MV-4-11 (cell line): Measurements from ENCODE around the gene TMC4.

Experiments used
- DNase-seq: peaks from one replicate; lab custom pipeline; 2025; lab: John Stamatoyannopoulos, UW

The TMC4 gene

DNA sequence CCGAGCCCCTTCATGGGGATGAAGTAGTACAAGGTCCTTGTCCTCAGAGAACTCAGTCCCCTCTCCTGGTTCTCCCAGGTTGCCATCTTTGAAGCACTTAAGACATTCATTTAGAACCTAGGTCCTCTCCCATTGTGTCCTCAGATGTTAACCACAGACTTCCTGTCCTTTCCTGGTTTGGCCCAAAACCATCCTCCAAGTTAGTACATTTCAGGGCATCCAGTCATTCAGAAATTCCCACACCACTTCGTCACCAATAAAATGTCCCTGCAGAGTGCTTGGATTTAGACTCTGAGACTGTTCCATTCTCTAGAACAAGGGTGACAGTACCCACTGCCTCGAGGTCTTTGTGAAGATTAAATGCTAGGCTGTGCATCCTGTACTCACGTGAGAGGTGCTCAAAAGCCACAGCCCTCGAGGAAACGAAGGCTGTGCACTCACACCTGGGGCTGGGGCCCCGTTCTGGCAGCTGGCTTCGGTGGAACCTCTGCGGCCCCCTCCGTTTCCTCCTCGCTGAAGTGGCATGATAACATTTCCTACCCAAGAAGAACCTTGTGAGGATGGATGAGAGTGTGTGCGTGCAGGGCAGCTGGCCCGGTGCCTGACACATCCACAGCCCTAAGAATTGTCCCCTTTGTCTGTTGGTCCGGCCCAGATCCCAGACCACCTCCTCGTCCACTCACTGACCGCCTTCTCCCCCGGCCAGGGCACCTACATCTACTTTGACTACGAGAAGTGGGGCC lies 18.2 kb downstream of the TMC4 start:
- no peak for DNase-seq

DNA sequence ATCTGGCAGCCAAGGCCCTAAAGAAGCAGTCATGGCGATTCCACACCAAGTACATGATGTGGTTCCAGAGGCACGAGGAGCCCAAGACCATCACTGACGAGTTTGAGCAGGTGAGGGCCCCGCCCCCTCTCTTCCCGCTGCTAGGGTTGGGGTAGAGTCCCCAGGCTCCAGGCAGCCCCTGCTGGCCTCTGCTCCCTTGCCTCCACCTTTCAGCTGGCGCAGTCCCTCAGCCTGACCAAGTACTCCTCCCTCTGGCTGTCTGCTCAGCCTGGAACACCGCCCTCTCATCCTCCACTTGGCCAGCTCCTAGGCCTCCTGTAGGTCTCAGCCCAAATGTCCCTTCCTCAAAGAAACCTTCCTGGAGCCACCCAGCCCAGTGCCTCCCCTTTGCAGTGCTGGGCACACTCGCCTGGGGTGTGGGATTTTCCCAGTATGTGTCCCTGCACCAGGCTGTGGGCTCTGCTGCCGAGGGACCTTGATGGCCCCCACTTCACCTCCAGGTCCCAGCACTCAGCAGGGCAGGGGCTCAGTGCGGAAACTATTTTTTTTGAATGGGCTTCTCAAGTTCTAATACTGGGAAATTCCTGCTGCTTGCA lies 19.1 kb downstream of the TMC4 start:
- DNase-seq: no peak

DNA sequence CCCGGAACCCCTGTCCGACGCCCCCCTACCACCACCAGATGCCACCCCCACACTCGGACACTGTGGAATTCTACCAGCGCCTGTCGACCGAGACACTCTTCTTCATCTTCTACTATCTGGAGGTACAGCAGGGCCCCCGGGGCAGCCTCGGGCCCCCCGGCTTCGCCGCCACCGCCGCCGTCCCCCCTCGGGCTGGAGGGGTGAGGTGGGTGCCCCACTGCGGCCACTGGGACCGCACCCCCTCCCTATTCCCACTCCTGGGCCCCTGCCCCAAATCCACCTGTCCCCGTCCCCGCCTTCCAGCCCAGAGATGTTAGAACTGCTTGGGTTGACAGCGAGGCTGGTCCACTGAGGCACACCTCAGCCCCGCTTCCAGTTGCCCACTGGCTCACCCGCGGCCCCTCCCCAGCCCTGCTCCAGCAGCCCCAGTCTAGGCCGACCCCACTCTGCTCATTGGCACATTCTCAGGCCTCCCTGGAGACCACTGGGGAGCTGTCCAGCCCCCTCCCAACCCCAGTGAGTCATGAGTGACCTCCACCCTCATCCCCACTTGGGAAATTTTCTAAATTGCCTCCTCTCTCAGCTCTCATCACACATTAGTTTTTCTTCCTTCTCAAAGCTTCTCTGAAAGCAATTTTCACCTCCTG lies 20.0 kb downstream of the TMC4 start:
- no peak for DNase-seq

DNA sequence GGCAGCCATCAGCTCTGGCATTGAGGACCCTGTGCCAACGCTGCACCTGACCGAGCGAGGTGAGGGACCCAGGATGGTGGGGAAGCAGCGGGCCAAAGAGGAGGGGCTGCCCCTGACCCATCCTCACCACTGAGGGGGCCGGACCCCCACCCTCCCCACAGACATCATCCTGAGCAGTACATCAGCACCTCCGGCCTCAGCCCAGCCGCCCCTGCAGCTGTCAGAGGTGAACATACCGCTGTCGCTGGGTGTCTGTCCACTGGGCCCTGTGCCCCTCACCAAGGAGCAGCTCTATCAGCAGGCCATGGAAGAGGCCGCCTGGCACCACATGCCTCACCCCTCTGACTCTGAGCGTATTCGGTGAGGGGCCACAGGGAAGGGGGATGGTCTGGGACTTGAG lies 20.7 kb downstream of the TMC4 start:
- DNase-seq: no peak

DNA sequence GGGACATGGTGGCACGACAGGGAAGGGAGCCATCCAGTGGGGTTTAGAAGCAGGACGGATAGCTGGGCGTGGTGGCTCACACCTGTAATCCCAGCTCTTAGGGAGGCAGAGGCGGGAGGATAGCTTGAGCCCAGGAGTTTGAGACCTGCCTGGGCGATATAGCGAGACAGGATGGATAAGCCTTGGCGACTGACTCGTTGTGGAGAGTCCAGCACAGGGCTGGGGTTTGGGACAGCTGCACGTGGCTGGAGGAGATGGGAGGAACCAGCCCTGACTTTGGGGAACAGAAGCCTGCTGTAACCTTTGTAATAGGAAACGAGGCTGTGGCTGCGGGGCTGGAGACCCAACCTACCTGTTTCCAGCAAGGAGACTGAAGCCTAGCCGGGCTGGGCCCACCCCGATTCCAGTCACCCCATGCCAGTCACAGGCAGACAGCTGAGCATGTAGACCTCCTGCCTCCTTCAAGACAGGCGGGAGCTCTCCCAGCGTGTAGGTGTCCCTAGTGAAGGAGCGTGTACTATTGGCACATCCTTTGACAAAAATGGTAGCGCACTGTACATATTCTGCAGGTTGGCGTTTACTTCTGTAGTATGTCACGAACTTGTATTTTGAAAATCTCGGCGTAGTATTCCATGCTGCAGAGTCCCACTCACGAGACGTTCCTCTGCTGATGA lies 21.5 kb downstream of the TMC4 start:
- DNase-seq: no peak

DNA sequence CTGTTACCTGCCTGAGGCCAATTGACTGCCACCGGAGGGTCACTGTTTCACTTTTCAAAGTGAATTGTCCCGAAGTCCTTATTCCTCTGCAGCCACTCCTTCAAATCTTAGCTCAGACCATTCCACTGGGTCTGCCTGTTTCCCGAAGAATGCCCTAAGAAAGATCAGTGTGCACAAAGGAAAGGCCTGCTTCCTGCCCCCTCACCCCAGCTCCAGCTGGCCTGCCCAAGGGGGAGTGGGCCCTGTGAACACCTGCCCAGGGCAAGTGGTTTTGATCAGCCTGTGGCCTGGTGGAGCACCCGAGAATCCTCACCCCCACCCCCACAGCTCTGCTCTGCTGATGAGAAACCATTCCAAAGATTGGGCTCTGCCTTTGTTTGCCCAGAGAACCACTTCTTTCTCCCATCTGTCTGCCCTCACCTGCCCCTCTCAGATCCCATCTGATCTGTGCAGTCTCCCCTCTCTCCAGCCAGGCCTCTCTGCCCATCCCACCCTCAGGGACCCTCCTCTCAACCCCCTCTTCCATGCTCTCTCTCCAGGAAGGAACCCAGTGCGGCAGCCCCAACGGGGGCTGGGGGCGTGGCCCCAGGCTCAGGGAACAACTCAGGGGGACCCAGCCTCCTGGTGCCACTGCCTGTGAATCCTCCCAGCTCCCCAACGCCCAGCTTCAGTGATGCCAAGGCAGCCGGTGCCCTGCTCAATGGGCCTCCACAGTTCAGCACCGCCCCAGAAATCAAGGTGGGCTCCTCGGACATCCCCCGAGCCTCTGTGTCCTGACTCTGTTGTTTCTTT lies 23.7 kb downstream of the TMC4 start:
- DNase-seq: no peak

DNA sequence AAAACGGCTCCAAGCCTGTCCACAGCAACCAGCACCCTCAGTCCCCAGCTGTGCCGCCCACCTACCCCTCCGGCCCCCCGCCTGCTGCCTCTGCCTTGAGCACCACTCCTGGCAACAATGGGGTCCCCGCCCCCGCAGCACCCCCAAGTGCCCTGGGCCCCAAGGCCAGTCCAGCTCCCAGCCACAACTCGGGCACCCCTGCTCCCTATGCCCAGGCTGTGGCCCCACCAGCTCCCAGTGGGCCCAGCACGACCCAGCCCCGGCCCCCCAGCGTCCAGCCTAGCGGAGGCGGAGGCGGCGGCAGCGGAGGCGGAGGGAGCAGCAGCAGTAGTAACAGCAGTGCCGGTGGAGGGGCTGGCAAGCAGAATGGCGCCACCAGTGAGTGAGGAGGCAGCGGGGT lies 24.8 kb downstream of the TMC4 start:
- no peak for DNase-seq

DNA sequence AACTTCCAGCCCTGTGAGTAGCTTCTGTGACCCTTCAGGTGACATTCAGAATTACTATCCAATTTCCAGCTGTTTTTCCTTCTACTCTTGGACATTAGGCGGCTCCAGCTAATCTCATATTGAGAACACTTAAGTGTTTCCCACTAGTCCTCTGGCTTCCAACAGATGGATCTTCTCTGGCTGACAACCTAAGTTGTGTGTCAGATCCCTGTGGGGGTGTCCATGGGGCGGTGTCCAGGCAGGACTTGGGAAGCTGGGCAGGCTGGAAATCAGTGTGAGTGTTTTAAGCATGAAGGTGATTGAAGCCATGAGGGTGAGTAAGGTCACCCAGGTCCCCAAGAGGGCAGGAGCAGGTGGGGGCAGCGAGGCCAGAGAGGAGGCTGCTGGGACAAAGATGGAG lies 25.3 kb downstream of the TMC4 start:
- DNase-seq: no peak

DNA sequence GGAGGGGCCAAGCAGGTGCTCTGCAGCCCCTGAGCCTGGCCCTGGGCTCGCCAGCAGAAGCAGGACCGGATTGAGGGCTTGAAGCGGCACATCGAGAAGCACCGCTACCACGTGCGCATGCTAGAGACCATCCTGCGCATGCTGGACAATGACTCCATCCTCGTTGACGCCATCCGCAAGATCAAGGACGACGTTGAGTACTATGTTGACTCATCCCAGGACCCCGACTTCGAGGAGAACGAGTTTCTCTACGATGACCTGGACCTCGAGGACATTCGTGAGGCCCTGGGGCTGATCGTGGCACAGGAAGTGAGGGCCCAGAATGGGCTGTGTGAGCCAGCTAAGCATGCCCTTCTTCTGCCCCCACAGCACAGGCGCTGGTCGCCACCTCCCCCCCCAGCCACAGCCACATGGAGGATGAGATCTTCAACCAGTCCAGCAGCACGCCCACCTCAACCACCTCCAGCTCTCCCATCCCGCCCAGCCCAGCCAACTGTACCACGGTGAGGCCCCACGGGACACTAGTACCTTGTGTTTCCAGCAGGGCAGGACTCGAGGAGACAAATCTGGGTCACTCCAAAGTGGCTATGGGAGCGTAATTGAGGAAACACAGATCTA lies 27.3 kb downstream of the TMC4 start:
- DNase-seq: no peak

DNA sequence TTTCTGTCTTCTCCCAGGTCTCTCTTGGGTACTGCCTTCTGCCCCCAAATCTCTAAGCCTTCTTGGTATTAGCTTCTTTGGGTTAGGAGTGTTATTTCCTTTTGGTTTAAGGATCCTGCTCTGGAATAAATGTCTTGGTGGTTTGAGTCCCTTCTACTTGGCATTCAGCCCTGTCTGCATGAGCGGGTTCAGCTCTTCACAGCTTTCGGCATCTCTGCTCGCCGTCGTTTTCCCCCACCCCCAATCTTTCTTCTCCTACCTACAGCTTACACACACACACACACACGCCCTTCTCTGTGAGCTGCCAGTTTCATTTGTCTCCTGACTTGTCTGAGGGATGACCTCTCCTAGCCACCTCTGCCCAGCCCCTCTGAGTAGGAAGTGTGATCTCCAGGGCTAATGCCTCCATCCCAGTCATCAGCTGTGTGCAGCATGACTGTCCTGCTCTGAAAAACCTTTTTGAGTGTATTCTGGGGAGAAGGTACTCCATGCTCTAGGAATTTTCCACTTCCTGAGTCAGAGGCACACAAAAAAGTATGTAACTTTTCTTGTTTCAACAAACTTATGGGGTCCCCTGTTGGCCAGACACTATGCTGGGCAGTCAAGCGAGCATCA lies 30.7 kb downstream of the TMC4 start:
- DNase-seq: no peak

DNA sequence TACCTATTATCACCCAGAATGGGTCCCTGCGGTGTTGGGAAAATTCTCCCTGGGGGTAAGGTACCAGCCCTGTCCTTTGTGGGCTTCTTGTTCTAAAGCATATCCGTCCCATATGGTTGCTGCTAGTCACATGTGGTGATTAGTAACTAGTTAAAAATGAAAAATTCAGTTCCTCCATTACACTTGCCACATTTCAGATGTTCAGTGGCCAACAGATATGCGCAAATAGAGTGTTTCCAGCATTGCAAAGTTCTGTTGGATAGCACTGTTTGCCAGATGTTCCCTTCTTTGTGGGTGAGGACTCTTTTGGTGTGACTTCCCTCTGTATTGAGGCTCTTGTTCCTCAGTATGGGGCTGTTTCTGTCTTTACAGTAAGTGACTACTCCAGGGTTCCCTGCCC lies 31.6 kb downstream of the TMC4 start:
- DNase-seq: peak; percentile 38

DNA sequence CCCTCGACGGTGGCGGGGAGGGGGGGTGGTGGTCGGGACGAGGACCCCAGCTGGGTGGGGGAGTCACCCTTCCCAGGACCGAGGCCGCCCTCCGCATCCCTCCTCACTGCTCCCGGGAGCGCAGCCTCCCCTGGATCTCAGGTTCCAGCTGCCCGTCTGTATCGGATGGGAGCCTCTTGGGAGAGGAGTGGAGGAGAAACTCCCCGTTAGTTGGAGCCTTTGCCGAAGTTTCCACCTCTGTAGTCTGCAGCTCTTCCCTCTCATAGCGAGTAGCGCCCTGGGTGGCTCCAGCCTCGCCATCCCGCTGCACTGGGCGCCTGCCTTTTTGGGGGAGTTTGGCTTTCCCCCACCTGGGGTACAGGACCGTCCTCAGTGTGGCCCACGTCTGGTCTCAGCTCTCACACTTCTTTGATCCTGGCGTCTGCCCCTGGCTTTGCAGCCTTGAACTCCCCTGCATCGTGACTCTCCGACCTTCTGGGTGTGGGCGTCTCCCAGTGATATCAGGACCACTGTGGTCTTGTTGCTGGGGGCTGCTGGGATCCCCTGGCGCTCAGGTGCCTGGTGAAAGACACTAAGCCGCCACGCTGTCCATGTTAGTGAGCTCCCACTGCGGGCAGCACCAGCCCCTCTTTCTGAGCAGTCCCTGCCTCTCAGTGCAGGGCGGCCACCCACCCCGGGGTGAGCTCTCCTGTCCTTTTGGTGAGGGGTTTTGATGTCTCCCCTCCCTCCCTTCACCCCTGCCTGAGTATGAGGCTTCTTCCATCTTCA lies 34.3 kb downstream of the TMC4 start:
- no peak for DNase-seq

DNA sequence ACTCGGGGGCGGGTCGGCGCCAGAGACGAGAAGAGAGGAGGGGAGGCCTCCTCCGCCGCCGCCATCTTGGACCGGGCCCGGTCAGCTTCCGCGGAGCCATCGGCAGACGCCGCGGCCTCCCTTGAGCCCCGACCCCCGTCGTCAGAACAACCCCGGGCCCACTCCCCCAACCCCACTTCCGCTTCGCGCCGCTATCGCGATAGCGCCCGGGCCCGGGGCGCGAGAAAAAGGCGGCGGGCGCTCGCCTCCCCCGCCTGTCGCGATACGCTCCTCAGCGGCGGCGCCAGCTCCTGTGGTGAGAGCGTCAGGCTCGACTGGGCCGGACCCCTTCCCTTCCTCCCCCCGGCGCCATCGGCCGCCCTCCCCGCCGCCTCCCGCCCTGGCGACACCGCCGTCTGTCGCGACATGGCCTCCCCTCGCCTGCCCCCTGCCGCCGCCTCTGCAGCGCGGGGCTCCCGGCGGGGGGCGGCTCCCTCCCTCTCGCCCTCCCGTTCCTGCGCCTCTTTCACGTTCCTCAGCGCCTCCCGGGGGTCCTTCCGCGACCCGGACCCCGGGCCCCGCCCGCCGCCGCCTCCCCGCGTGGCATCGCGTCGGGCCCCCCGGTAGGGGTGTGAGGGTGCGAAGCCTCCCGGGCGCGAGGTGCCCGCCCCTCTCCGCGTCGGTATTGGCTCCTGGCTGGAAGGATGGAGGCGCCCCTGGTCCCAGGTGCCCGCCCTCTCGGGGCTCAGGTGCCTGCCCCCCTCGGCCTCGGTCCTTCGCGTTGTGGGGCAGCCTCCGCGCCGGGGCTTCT lies 35.1 kb downstream of the TMC4 start, which contains the start of gene CNOT3:
CNOT3 (plus strand) TSS at position 64 of the 790 bp plus-strand sequence. CDS start 5,217 bp downstream, outside the sequence.
- no peak for DNase-seq

DNA sequence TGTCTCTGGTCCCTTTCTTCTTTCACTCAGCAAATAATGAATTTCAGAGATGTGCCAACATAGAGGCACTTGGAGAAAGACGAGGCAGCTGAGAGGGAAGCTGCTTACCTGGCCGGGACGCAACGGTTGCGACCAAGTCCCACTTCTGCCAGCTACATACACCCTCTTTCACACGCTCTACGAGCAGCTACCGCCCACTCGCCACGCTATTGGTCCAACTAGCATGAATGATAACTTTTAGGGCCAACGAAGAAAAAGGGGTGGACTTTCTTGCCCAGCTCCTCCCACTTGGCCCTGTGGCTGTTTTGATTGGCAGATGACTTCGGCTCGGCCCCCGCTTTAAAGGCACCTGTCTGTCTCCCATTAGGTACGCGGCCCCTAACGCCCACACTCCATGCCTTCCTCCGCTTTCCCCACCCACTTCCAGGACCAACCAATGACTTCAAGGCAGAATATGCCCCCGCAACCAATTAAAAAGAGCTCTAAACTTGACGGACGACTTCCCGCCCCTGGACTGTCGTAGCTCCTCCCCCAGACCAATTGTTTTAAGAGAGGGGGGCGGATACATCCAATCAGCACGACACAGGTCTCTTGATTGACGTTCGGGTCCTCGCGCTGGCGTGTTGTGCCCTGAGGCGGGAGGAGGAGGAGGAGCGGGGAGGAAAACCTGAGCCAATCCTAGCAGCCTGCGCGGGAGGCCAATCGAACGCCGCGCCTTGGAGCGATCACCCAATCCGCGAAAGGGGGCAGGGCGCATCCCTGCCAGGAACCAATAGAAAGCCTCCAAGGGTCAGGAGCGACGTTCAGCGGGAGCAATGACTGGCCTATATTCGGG lies 35.9 kb downstream of the TMC4 start:
- peak; percentile 100 for DNase-seq

DNA sequence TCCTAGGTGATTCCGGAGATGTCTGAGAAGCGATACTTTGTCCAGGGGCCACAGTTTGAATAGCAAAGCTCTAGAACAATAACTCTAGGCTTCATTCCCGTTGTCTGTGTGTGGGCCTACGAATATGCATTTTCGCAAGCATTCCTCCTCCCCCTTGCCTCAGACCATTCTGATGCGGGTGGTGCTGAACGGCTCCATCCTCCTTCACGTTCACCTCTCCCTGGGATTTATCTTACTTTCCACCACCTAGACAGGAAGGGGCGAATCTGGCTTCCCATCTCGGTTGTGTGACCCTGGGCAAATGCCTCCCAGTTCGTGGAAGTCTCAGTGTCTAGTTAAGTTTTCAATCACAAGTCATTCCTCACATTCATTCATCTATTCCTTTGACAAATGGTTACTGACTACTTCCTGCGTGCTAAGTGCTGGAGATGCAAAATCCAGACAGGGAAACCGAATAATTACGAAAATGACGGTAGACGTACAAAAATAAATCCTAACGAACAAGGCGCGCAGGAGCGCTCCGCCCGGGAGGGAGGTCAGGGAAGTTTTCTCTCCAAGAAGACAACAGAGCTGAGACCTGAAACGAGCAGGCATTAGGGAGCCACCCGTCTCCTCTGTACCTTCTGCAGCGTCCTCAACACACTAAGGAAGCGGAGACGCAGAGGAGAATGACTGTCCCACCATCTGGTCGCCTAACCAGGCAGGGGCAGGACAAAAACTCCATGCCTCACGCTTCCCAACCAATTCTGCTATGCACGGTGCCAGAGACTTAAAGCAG lies 36.7 kb downstream of the TMC4 start:
- no peak for DNase-seq

DNA sequence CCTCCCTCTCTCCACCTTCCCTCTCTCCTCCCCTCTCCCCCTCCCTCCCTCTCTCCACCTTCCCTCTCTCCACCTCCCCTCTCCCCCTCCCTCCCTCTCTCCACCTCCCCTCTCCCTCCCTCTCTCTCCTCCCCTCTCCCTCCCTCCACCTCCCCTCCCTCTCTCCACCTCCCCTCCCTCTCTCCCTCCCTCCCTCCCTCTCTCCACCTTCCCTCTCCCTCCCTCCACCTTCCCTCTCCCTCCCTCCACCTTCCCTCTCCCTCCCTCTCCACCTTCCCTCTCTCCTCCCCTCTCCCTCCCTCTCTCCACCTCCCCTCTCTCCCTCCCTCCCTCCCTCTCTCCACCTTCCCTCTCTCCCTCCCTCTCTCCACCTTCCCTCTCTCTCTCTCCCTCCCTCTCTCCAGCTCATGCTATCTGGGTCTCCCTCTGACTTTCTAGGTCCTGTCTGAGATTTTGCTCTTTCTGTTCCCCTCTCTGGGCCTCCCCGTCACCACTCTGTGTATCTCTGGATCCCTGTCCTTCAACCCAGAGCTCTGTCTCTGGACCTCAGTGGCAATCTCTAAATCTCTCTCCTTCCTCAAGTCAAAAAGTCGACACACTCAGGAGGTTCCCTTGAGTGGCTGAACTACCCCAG lies 38.9 kb downstream of the TMC4 start:
- no peak for DNase-seq

DNA sequence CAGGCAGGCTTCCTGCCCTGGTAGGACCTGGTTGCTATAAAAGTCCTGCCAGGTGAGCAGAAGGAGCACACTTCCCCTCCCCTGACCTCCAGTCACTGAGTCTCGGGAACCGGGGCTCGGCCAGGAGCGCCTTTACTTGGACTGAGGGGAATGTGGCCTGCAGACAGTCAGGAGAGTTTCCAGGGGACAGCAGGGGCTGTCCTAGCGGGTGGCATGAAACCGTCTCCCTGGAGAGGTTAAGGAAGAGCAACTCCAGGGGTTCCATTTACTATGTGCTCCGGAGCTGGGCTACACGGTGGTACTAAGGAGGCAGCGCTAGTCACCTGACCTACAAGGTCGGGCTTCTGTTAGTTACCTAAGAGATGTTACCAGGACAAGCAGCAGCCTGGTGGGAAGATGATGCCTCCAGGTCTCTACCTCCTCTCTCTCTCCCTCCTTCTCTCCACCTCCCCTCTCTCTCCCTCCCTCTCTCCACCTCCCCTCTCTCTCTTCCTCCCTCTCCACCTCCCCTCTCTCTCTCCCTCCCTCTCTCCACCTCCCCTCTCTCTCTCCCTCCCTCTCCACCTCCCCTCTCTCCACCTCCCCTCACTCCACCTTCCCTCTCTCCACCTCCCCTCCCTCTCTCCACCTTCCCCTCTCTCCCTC lies 39.5 kb downstream of the TMC4 start:
- DNase-seq: peak; percentile 49
